DND-41 (cell line): ENCODE results near the gene LRRN4CL.

Source experiments
- EZH2 ChIP-seq: IDR thresholded peaks from 3 replicates; pipeline ENCODE4 v1.6.1; 2012; ENCODE audit warnings: borderline replicate concordance, low read depth, mild to moderate bottlenecking, moderate library complexity, low read length, inconsistent platforms; ENCODE audit not compliant: severe bottlenecking
- TF ChIP-seq, protein P1 (sequence below): IDR thresholded peaks from 2 replicates; pipeline ENCODE4 v1.5.1; 2012; ENCODE audit warnings: borderline replicate concordance, low read length, moderate library complexity, mild to moderate bottlenecking; ENCODE audit not compliant: poor library complexity, severe bottlenecking; ENCODE audit errors: extremely low read depth

DNA sequence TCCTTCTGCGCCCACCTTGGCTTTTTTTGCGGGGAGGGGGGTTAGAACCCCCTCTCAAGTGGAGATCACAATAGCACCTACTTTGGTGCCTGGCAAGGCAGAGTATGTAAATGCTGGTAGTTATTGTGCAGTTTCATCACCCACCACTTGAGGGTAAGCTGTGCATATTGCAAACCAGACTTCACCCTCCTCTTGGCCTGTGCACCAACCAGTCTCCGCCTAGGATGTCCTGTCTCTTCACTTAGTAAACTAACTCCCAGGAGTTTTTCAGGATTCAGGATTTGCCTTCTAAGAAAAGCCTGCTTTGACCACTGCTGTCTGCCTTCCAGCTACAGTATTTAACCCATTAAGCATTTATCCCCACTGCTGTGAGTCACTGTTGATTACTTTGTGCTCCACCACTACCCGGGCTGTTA lies 8.5 kb downstream of the LRRN4CL start:
- TF ChIP-seq, protein P1, sequence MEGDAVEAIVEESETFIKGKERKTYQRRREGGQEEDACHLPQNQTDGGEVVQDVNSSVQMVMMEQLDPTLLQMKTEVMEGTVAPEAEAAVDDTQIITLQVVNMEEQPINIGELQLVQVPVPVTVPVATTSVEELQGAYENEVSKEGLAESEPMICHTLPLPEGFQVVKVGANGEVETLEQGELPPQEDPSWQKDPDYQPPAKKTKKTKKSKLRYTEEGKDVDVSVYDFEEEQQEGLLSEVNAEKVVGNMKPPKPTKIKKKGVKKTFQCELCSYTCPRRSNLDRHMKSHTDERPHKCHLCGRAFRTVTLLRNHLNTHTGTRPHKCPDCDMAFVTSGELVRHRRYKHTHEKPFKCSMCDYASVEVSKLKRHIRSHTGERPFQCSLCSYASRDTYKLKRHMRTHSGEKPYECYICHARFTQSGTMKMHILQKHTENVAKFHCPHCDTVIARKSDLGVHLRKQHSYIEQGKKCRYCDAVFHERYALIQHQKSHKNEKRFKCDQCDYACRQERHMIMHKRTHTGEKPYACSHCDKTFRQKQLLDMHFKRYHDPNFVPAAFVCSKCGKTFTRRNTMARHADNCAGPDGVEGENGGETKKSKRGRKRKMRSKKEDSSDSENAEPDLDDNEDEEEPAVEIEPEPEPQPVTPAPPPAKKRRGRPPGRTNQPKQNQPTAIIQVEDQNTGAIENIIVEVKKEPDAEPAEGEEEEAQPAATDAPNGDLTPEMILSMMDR = peak; percentile 76
- no peak for TF ChIP-seq EZH2
